Stimulated activated naive B cell treated with anti-CD40 and anti-IgM and Interleukin-4, amounts not matched to agents 10 μg/mL and 1 μg/mL and 100 μg/mL, for 72 hours (primary cell): Measurements from ENCODE around the gene MAP3K20.

ENCODE experiments used
- ATAC-seq, 2 donors: fragments of 150-1000 bp; cut with Tn5 transposase; replicated peaks; 2 replicates each; pipeline ENCODE4 v1.10.0; 2021; ENCODE audit warnings: moderate library complexity in 1 of 2
- DNase-seq: peaks from one replicate; pipeline ENCODE4 v3.0.0; 2021
- H3K27ac Mint-ChIP-seq: one replicate; pipeline ENCODE4 v1.8.0; 2022; ENCODE audit warnings: mild to moderate bottlenecking, mixed read lengths
- H3K27me3 Mint-ChIP-seq, 2 donors: one replicate each; pipeline ENCODE4 v1.8.0; 2022; ENCODE audit warnings: mixed read lengths in 2 of 2
- H3K36me3 Mint-ChIP-seq, 2 donors: one replicate each; pipeline ENCODE4 v1.8.0; 2022; ENCODE audit warnings: mixed read lengths in 2 of 2, mild to moderate bottlenecking in 1 of 2
- H3K4me1 Mint-ChIP-seq, 2 donors: one replicate each; pipeline ENCODE4 v1.8.0; 2022; ENCODE audit warnings: mixed read lengths in 2 of 2, mild to moderate bottlenecking in 1 of 2
- H3K4me3 Mint-ChIP-seq, 2 donors: one replicate each; pipeline ENCODE4 v1.8.0; 2022; ENCODE audit warnings: mild to moderate bottlenecking in 2 of 2, mixed read lengths in 2 of 2, moderate library complexity in 1 of 2
- H3K9me3 Mint-ChIP-seq, 2 donors: one replicate each; pipeline ENCODE4 v1.8.0; 2022; ENCODE audit warnings: mixed read lengths in 2 of 2, mild to moderate bottlenecking in 1 of 2

Gene MAP3K20

DNA sequence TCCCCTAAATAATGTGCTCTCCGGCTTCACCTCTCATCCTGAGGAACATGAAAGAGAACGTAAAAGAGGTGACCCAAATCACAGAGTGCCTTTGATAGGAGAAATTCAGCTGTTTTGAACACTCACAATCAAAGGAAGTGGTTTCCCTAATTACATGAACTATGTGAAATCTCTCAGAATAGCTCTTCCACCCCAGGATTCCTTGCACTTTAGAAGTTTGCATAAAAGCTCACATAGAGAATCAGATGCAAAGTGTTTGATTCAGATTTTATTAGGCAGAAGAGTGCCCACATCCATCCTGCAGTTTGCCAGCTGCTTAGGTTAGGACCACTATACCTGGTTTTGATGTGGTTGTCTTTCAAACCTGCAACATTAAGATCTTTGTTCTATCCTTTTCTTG is 61.0 kb downstream of the MAP3K20 start:
- Mint-ChIP-seq H3K36me3 (peaks cover 10 to 12% of the 10 kb centered on the region in 2 donors), H3K4me3 (no peak overlapping the region), H3K27ac (no peak overlapping the region), H3K9me3 (peaks cover 5% of the 10 kb centered on the region in 2 donors), H3K27me3 (no peaks in the 10 kb centered on the region), H3K4me1 (peaks cover 19 to 22% of the 10 kb centered on the region in 2 donors)
- DNase-seq (no peak), ATAC-seq (no peak)

DNA sequence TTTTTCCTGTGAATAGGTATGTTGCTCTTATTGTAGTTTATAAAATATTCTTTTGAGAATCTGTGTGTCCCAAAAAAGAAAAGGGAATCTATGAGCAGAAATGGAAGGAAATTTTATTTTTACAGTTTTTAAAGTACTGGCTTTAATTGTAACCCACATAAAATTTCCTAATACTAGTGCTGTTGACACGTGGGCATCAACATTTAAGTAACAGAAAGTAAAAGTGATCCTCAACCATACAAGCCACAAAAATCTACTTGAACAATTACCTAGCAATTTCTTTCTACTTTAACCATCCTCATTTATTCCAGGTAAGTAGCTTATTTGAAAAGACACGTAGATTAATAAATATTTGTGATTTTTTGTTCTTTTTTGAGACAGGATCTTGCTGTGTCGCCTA is 62.0 kb downstream of the MAP3K20 start:
- no peak for ATAC-seq
- H3K27me3 Mint-ChIP-seq = no peaks in the 10 kb centered on the region
- H3K4me1 Mint-ChIP-seq = peaks cover 13 to 15% of the 10 kb centered on the region in 2 donors
- peaks cover 6 to 9% of the 10 kb centered on the region in 2 donors for H3K9me3 Mint-ChIP-seq
- peaks cover 12 to 18% of the 10 kb centered on the region in 2 donors for H3K36me3 Mint-ChIP-seq
- H3K4me3 Mint-ChIP-seq = no peak overlapping the region
- DNase-seq = no peak
- no peak overlapping the region for H3K27ac Mint-ChIP-seq

DNA sequence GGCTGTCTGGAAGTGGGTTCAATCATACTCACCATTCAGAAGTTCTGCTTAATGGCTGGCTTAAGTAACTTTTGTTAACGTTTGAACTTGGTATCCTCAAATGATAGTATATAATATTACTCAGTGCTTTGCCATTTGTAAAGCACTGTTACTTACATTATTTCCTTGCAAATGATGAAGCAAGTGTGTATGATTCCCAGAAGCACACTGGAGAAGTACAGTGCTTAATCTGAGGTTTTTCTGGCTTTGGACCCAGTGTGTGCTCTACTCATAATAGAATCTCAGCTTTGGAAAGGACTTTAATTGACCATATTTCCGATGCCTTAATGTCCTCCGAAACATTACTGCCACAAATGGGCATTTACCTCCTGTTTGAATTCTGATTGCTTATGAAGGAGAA is 63.3 kb downstream of the MAP3K20 start:
- Mint-ChIP-seq H3K4me1 (peaks cover 12 to 13% of the 10 kb centered on the region in 2 donors), H3K36me3 (peaks cover 14 to 18% of the 10 kb centered on the region in 2 donors), H3K4me3 (no peak overlapping the region), H3K27me3 (no peaks in the 10 kb centered on the region), H3K9me3 (peaks cover 6 to 9% of the 10 kb centered on the region in 2 donors), H3K27ac (no peak overlapping the region)
- ATAC-seq (no peak), DNase-seq (no peak)

DNA sequence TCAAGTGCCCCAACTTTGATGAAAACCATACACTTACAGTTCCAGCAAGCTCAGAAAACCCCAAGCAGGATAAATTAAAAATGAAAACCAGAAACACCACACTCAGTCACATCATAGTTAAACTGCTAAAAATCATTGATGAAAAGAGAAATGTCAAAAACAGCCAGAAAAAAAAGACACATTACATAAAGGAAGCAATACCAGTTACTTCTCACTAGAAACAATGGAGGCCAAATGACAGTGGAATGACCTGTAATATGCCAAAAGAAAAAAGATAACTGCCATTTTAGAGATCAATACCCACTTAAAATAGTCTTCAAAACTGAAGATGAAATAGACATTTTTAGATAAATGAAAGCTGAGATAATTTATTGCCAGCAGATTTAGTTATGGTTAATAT is 66.0 kb downstream of the MAP3K20 start:
- DNase-seq = no peak
- H3K36me3 Mint-ChIP-seq = peaks cover 14 to 22% of the 10 kb centered on the region in 2 donors
- no peak for ATAC-seq
- H3K4me1 Mint-ChIP-seq = peaks cover under 1 to 6% of the 10 kb centered on the region in 2 donors
- no peak overlapping the region for H3K27ac Mint-ChIP-seq
- H3K27me3 Mint-ChIP-seq = no peaks in the 10 kb centered on the region
- no peak overlapping the region for H3K4me3 Mint-ChIP-seq
- peaks cover 9 to 11% of the 10 kb centered on the region in 2 donors for H3K9me3 Mint-ChIP-seq

DNA sequence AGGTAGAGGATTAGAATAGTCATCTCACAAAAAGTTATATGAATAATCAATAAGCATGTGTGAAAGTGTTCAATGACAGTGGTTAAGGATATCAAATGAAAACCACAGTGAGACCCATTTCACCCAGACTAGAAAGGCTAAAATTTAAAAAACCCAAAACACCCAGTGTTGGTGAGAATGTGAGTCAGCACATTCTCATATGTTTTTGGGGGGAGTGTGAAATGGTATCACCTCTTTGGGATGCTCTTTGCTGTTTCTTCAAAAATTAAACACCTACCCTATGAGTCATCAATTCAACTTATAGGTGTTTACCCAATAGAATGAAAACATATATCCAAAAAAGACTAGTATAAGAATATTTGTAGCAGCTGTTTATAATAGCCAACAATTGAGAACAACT is 69.8 kb downstream of the MAP3K20 start:
- peaks cover 9 to 11% of the 10 kb centered on the region in 2 donors for H3K9me3 Mint-ChIP-seq
- ATAC-seq (no peak), DNase-seq (no peak)
- H3K36me3 Mint-ChIP-seq = peaks cover 14 to 18% of the 10 kb centered on the region in 2 donors
- H3K4me1 Mint-ChIP-seq = peaks cover 5% of the 10 kb centered on the region in 2 donors
- H3K27ac Mint-ChIP-seq = no peak overlapping the region
- no peak overlapping the region for H3K4me3 Mint-ChIP-seq
- no peaks in the 10 kb centered on the region for H3K27me3 Mint-ChIP-seq

DNA sequence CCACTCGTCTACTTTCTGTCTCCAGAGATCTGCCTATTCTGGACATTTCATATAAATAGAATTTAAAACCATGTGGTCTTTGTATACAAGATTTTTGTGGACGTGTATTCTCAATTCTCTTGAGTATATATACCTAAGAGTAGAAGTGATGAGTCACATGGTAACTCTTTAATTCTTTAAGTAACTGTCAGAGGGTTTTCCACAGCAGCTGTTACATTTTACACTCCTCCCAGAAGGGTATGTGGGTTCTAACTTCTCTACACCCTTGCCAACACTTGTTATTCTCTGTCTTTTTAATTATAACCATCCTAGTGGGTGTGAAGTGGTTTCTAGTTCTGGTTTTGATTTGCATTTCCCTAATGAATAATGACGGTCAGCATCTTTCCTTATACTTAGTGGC is 70.9 kb downstream of the MAP3K20 start:
- H3K4me1 Mint-ChIP-seq = peaks cover 5% of the 10 kb centered on the region in 2 donors
- no peak overlapping the region for H3K27ac Mint-ChIP-seq
- H3K4me3 Mint-ChIP-seq = no peak overlapping the region
- ATAC-seq = no peak
- DNase-seq = no peak
- peaks cover 6 to 10% of the 10 kb centered on the region in 2 donors for H3K36me3 Mint-ChIP-seq
- H3K27me3 Mint-ChIP-seq = no peaks in the 10 kb centered on the region
- peaks cover 4 to 6% of the 10 kb centered on the region in 2 donors for H3K9me3 Mint-ChIP-seq

DNA sequence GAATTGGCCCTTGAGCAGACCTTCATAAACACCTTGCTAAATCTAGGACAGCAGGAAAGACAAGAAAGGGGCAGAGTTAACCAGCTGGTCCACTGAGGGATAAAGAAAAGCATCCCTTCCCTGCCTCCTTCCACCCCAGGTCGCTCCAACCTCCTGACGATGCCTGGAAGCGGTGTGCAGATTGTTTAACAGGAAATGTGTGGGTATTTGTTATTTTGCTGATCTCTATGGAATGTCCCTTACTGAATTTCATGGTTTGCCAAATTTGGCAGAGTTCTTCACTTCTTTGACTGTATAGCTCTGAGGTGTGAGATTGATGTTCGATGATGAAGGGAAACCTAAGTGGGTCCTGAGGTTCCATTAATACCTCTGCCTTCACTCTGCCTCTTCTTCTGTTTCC is 72.9 kb downstream of the MAP3K20 start:
- Mint-ChIP-seq H3K27me3 (no peaks in the 10 kb centered on the region), H3K4me3 (no peak overlapping the region), H3K9me3 (peaks cover 2 to 3% of the 10 kb centered on the region in 2 donors), H3K27ac (no peak overlapping the region), H3K4me1 (peaks cover 7 to 10% of the 10 kb centered on the region in 2 donors), H3K36me3 (peaks cover 2 to 3% of the 10 kb centered on the region in 2 donors)
- ATAC-seq (no peak), DNase-seq (no peak)

DNA sequence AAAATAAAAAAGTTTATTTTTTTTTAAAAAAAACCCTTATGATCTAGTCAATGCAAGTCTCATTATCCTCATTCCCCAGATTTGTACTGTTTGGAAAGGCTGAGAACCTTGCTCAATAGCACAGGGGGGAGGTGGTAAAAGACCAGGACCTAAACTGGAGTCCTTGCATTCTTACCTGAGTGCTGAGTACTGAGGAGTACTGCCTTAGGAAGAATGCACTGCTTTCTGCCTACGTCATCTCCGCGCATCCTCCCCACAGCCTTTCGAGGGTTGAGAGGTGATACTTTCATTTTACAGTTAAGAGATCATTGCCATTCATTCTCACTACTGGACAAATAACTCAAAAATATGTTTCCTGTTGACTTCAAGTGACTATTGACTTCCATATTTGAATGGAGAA is 73.8 kb downstream of the MAP3K20 start:
- Mint-ChIP-seq H3K4me1 (peaks cover 7 to 10% of the 10 kb centered on the region in 2 donors), H3K27ac (no peak overlapping the region), H3K4me3 (no peak overlapping the region), H3K27me3 (no peaks in the 10 kb centered on the region), H3K36me3 (peaks cover 0 to 3% of the 10 kb centered on the region in 2 donors), H3K9me3 (peaks cover 2 to 3% of the 10 kb centered on the region in 2 donors)
- ATAC-seq (no peak), DNase-seq (no peak)

DNA sequence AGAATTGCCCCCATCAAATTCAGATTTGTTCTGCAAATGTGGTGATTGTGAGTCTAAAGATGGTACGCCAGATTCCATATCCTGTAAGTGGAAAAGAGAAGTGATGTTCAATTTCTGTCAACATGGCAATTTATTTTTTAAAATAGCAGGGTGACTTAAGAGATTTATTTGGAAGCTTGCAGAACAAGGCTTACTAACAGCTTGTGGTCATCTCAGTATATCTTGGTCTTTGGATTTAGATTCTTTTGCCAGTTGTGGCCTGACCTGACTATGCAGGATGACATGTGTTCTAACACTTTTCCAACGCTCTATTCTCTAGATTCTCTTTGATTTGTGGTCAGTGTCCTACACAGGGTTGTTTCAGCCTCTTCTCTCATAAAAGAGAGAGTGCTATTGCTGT is 74.4 kb downstream of the MAP3K20 start:
- no peak overlapping the region for H3K4me3 Mint-ChIP-seq
- ATAC-seq (no peak), DNase-seq (no peak)
- H3K4me1 Mint-ChIP-seq = peaks cover 7 to 10% of the 10 kb centered on the region in 2 donors
- H3K27me3 Mint-ChIP-seq = no peaks in the 10 kb centered on the region
- H3K36me3 Mint-ChIP-seq = peaks cover 3 to 7% of the 10 kb centered on the region in 2 donors
- peaks cover 2 to 3% of the 10 kb centered on the region in 2 donors for H3K9me3 Mint-ChIP-seq
- no peak overlapping the region for H3K27ac Mint-ChIP-seq

DNA sequence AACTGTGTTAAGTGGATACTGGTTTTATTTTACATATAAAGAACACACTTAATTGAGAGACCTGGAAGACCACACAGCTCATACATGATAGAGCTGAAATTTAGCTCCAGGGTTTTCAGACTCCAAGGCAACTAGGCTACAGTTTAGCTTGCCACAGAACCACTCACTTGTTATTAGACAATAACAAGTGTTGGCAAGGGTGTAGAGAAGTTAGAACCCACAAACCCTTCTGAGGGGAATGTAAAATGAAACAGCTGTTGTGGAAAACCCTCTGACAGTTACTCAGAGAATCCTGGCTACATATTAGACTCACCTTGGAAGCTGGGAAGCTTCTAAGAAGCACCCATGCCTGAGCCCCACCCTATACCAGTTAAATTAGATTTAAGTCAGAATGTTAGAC is 75.3 kb downstream of the MAP3K20 start:
- H3K27me3 Mint-ChIP-seq = no peaks in the 10 kb centered on the region
- peaks cover 3 to 14% of the 10 kb centered on the region in 2 donors for H3K36me3 Mint-ChIP-seq
- no peak overlapping the region for H3K27ac Mint-ChIP-seq
- ATAC-seq (no peak), DNase-seq (no peak)
- H3K4me3 Mint-ChIP-seq = no peak overlapping the region
- peaks cover 2 to 3% of the 10 kb centered on the region in 2 donors for H3K9me3 Mint-ChIP-seq
- H3K4me1 Mint-ChIP-seq = peaks cover 7 to 10% of the 10 kb centered on the region in 2 donors

DNA sequence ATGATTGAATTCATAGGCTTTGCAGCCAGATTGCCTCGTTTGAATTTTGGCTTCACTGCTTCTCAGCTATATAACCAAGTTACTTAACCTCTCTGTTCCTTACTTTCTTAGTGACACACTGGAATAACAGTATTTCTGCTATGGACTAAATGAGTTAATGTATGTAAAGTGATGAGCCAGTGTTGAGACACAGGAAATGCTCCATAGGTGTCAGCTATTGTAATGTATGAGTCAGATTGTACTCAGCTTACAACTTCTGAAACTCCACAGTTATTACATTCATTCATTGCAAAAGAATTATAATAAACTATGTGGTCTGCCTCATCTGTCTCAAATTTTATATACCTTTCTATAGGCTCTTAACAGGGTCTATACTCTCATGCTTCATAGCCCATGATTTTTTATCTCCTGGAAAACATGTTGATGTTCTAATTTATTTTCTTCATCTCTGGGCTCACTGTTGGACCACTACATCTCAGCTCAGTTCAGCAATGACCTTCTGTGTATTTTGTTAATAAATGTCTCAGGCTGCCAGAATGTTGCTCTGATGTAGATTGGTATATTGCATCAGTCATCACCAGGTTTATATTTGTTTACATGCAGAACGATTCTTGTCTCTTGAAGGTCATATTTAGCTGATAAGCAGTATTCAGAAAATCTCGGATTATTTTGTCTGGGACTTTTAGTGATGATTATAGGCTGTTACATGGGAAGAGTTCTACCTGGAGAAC is 76.2 kb downstream of the MAP3K20 start:
- H3K36me3 Mint-ChIP-seq = peaks cover 3 to 15% of the 10 kb centered on the region in 2 donors
- ATAC-seq (peak in 1 of 2 donors; percentile 36), DNase-seq (no peak)
- H3K9me3 Mint-ChIP-seq = no peaks in the 10 kb centered on the region
- H3K4me3 Mint-ChIP-seq = no peak overlapping the region
- H3K27me3 Mint-ChIP-seq = no peaks in the 10 kb centered on the region
- H3K4me1 Mint-ChIP-seq = peaks cover 7 to 10% of the 10 kb centered on the region in 2 donors
- no peak overlapping the region for H3K27ac Mint-ChIP-seq

DNA sequence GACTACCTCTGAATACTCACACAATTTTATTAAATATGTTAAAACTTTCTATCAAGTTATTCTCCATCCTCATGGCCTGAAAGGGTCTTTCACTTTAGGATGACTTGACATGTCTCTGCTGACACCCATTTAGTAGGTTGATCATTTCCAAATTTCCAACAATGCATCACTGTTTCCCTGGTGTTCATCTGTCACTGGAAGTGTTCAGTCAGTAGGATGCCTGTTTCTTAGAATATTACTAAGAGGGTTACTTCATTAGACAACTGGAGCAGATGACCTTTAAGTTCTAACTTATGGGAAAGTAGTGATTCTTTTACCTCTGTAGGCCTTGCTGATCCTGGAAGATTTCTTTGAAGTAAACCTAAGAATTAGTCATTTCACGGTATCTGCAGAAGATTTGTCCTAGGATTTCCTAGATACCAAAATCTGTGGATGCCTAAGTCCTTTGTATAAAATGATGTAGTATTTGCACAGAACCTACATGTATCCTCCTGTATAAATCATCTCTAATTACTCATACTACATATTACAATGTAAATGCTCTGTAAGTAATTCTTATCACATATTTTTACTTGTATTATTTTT is 77.7 kb downstream of the MAP3K20 start:
- no peak overlapping the region for H3K27ac Mint-ChIP-seq
- no peak for ATAC-seq
- no peaks in the 10 kb centered on the region for H3K9me3 Mint-ChIP-seq
- H3K27me3 Mint-ChIP-seq = no peaks in the 10 kb centered on the region
- H3K4me3 Mint-ChIP-seq = no peak overlapping the region
- DNase-seq = no peak
- peaks cover 6 to 10% of the 10 kb centered on the region in 2 donors for H3K4me1 Mint-ChIP-seq
- peaks cover 3 to 15% of the 10 kb centered on the region in 2 donors for H3K36me3 Mint-ChIP-seq

DNA sequence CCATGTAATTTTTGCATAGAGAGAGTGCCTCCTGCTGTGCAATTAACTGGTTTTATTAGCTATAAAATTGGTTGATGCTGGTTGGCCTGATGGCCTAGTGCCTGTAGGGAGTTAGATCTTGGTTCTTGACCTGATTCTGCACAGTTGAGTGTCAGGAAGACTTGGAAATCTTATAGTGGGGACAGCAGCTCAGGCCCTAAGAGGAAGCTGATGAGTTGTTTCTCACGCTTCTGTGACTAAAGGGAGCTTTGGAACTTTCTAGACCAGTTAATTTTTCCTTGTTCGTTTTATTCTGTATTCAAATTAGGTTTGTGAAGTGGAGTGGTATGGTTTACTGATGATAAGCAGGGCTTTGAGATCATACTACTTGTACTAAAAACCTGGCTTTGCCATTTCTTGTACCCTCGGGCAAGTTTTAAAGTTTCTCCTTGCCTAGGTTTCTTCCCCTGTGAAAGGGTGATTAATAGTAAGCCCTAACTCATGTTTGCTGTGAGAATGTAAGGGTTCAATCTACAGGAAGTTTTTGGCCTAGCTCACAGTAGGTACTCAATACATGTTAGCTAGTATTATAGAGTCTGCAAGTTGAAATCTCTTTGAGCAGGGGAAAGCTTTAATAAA is 82.1 kb downstream of the MAP3K20 start:
- ATAC-seq (no peak), DNase-seq (no peak)
- Mint-ChIP-seq H3K27ac (no peak overlapping the region), H3K4me3 (no peak overlapping the region), H3K4me1 (peaks cover 0 to 5% of the 10 kb centered on the region in 2 donors), H3K9me3 (no peaks in the 10 kb centered on the region), H3K27me3 (no peaks in the 10 kb centered on the region), H3K36me3 (peaks cover 6 to 26% of the 10 kb centered on the region in 2 donors)

DNA sequence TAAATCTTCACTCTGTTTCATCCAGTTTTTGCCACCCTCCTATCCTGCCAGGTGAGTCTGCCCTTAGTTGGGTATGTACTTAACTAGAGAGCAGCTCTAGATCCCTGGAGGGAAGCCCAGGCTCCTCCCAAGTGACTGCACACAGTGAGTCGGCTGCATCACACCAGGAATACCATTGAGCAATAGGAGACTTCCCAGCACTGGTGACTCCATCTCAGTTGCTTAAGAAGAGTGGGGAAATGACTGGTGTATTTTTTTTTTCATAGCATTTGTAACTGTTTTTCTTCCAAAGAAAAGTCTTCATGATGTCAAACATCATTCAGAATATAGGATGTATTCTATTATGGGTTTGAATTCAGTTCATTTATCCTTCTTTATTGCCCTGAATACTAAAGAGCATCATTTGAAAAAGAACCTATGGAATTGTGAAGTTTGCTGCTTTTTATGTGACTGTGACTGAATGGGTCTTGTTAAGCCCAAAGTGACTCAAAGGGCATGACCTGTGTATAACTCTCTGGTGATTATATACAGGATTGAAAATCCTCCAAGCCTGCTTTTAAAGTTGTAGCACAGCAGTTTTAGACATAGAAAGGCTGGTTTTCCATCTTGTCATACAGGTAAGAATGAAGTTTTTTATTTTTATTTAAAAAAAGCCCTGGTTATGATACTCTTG is 84.3 kb downstream of the MAP3K20 start:
- Mint-ChIP-seq H3K4me3 (no peak overlapping the region), H3K27ac (no peak overlapping the region), H3K27me3 (no peaks in the 10 kb centered on the region), H3K9me3 (peaks cover 0 to 2% of the 10 kb centered on the region in 2 donors), H3K4me1 (peaks cover 0 to 5% of the 10 kb centered on the region in 2 donors), H3K36me3 (peaks cover 5 to 34% of the 10 kb centered on the region in 2 donors)
- no peak for DNase-seq
- ATAC-seq = no peak
